ENCODE results near the gene DNAJC4.

Gene DNAJC4

GRCh38 chr11:64208796-64209562 lies 21.4 kb upstream of the DNAJC4 start:
- DNase-seq: no peak

GRCh38 chr11:64209563-64209843 lies 20.8 kb upstream of the DNAJC4 start:
- DNase-seq: no peak

GRCh38 chr11:64210301-64211020 lies 19.9 kb upstream of the DNAJC4 start:
- DNase-seq: no peak

- DNase-seq: no peak
These were observed 19.0 kb upstream of the DNAJC4 start for GRCh38 chr11:64211181-64211872.

- no peak for DNase-seq
These were observed 13.5 kb upstream of the DNAJC4 start for GRCh38 chr11:64216879-64217278.

GRCh38 chr11:64218628-64219353 lies 11.6 kb upstream of the DNAJC4 start:
- no peak for DNase-seq

GRCh38 chr11:64219354-64219684 lies 11.0 kb upstream of the DNAJC4 start:
- DNase-seq: no peak

GRCh38 chr11:64219755-64220154 lies 10.6 kb upstream of the DNAJC4 start:
- DNase-seq: no peak

- DNase-seq: no peak
These were observed 10.1 kb upstream of the DNAJC4 start for GRCh38 chr11:64220271-64220670.

GRCh38 chr11:64220798-64221197 lies 9.6 kb upstream of the DNAJC4 start:
- DNase-seq: no peak

- DNase-seq: no peak
These were observed 7.7 kb upstream of the DNAJC4 start for GRCh38 chr11:64222651-64223000.

GRCh38 chr11:64223001-64223651 lies 7.2 kb upstream of the DNAJC4 start:
- no peak for DNase-seq

- no peak for DNase-seq
These were observed 6.0 kb upstream of the DNAJC4 start for GRCh38 chr11:64224151-64224890.

GRCh38 chr11:64224891-64225607 lies 5.3 kb upstream of the DNAJC4 start:
- DNase-seq: no peak

GRCh38 chr11:64225608-64226506 lies 4.5 kb upstream of the DNAJC4 start, which contains the start of the genes NUDT22 and TRPT1:
Gene NUDT22 (plus strand): TSS chr11:64226274. CDS start chr11:64226653, 379 bp downstream.
Gene TRPT1 (minus strand): TSS chr11:64226186. CDS start chr11:64225860, 326 bp downstream.
- DNase-seq: peak; percentile 95

GRCh38 chr11:64226507-64227051 lies 3.8 kb upstream of the DNAJC4 start:
- peak; percentile 82 for DNase-seq

GRCh38 chr11:64227405-64227956 lies 2.9 kb upstream of the DNAJC4 start:
- no peak for DNase-seq

GRCh38 chr11:64229090-64229743 lies 1.1 kb upstream of the DNAJC4 start:
- DNase-seq: no peak

- no peak for DNase-seq
These were observed 591 bp upstream of the DNAJC4 start for GRCh38 chr11:64229744-64230170.

Measured in activated CD4-positive, alpha-beta T cell treated with anti-CD3 and anti-CD28 coated beads, Interleukin-2, Interleukin-6, amounts not matched to agents 100 ng/mL and 50 ng/mL, durations not matched to agents 16 hours and 8 hours (primary cell).